Natural killer cell (primary cell): ENCODE data around the gene FKBP1A. TPM values are rescaled to one million over a fixed set of nuclear protein-coding genes. Genes with fewer than 3 reads are reported as not detected.
"Not testable (repeated sequence)": the region's sequence is repeated elsewhere in the genome, so short reads cannot be mapped to it uniquely, and the experiment has no call there.

Experiments used
- ATAC-seq, 3 donors: fragments of 150-1000 bp in 2 of 3; fragments of 200-7000 bp in 1 of 3; cut with Tn5 transposase; 1 replicate in 1 of 3; 2 replicates in 2 of 3; pipeline ENCODE4 v1.10.0; 2021; ENCODE audit warnings: mild to moderate bottlenecking in 2 of 3, moderate library complexity in 2 of 3
- DNase-seq, 2 donors: peaks; one replicate each; pipeline versions ENCODE4 v3.0.0 to v3.0.0-alpha.2; 2013 to 2021; ENCODE audit warnings: mixed read lengths in 1 of 2
- H3K27ac ChIP-seq: one replicate; pipeline ENCODE4 v1.5.1; 2013; ENCODE audit warnings: mild to moderate bottlenecking, low read length
- H3K27me3 ChIP-seq: one replicate; pipeline ENCODE4 v1.6.1; 2013; ENCODE audit warnings: low read length; ENCODE audit not compliant: control insufficient read depth, insufficient read depth
- H3K36me3 ChIP-seq: one replicate; pipeline ENCODE4 v1.6.1; 2013; ENCODE audit warnings: low read length; ENCODE audit not compliant: control insufficient read depth, insufficient read depth
- H3K4me1 ChIP-seq: one replicate; pipeline ENCODE4 v1.6.1; 2013; ENCODE audit warnings: low read length; ENCODE audit not compliant: control insufficient read depth, insufficient read depth
- H3K4me3 ChIP-seq: one replicate; pipeline ENCODE4 v1.5.1; 2013; ENCODE audit warnings: low read length
- H3K9me3 ChIP-seq: one replicate; pipeline ENCODE4 v1.6.1; 2013; ENCODE audit warnings: low read length; ENCODE audit not compliant: control insufficient read depth, insufficient read depth
- H3K27ac Mint-ChIP-seq, 2 donors: one replicate each; pipeline ENCODE4 v1.8.0; 2022; ENCODE audit warnings: mild to moderate bottlenecking in 2 of 2, mixed read lengths in 2 of 2, moderate library complexity in 1 of 2
- H3K27me3 Mint-ChIP-seq, 2 donors: one replicate each; pipeline ENCODE4 v1.8.0; 2022; ENCODE audit warnings: low read depth in 2 of 2, mixed read lengths in 2 of 2
- H3K36me3 Mint-ChIP-seq: one replicate; pipeline ENCODE4 v1.8.0; 2022; ENCODE audit warnings: mixed read lengths
- H3K4me1 Mint-ChIP-seq, 2 donors: one replicate each; pipeline ENCODE4 v1.8.0; 2022; ENCODE audit warnings: mixed read lengths in 2 of 2
- H3K4me3 Mint-ChIP-seq: one replicate; pipeline ENCODE4 v1.8.0; 2022; ENCODE audit warnings: mild to moderate bottlenecking, moderate library complexity, mixed read lengths
- H3K9me3 Mint-ChIP-seq, 2 donors: one replicate each; pipeline ENCODE4 v1.8.0; 2022; ENCODE audit warnings: mixed read lengths in 2 of 2
- WGBS: methylation state at CpG from one replicate; pipeline ENCODE4 v1.1.7; 2013; ENCODE audit warnings: missing lambda C conversion rate; ENCODE audit not compliant: insufficient coverage; 5-methylcytosine and 5-hydroxymethylcytosine counted together
- intact Hi-C: fragments of 100-400 bp; cut with micrococcal nuclease; formaldehyde crosslinking; loops from one replicate; pipeline ENCODE4 v1.14.2; 2022
- total RNA-seq, 4 donors: library from RNA; stranded (reverse); fragments of 120-200 nt in 1 of 4; gene quantifications; one replicate each; pipeline versions ENCODE4 v1.2.3 to v1.2.4, GENCODE V29; 2013 to 2022
- TF ChIP-seq, protein P1 (sequence below): fragments of 200-600 bp; IDR thresholded peaks from one replicate; pipeline ENCODE4 v1.8.0; 2022; ENCODE audit warnings: antibody characterized with exemption

FKBP1A gene
- total RNA-seq, 3 donors from 2014 or later (not counting 1 experiment from before 2014, with no cell fraction given): 74.6 to 76.4 (median 75.4) TPM

GRCh38 chr20:1346315-1346969 is 46.4 kb downstream of the FKBP1A start:
- Mint-ChIP-seq H3K4me3 (no peak overlapping the region), H3K27me3 (no peaks in the 10 kb centered on the region), H3K9me3 (no peaks in the 10 kb centered on the region), H3K4me1 (peaks cover 8 to 23% of the 10 kb centered on the region in 2 donors), H3K27ac (peak overlapping the region; percentile 6 to 26), H3K36me3 (peaks cover 11% of the 10 kb centered on the region)
- whole genome bisulfite sequencing: no CpG with 5 or more reads among the region's 2 CpGs
- no peaks in the 10 kb centered on the region for H3K27me3 ChIP-seq
- TF ChIP-seq, protein P1, sequence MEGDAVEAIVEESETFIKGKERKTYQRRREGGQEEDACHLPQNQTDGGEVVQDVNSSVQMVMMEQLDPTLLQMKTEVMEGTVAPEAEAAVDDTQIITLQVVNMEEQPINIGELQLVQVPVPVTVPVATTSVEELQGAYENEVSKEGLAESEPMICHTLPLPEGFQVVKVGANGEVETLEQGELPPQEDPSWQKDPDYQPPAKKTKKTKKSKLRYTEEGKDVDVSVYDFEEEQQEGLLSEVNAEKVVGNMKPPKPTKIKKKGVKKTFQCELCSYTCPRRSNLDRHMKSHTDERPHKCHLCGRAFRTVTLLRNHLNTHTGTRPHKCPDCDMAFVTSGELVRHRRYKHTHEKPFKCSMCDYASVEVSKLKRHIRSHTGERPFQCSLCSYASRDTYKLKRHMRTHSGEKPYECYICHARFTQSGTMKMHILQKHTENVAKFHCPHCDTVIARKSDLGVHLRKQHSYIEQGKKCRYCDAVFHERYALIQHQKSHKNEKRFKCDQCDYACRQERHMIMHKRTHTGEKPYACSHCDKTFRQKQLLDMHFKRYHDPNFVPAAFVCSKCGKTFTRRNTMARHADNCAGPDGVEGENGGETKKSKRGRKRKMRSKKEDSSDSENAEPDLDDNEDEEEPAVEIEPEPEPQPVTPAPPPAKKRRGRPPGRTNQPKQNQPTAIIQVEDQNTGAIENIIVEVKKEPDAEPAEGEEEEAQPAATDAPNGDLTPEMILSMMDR: no peak
- no peak overlapping the region for H3K4me3 ChIP-seq
- no peaks in the 10 kb centered on the region for H3K4me1 ChIP-seq
- intact Hi-C loops: no loop called here
- no peak overlapping the region for H3K27ac ChIP-seq
- no peaks in the 10 kb centered on the region for H3K9me3 ChIP-seq
- ATAC-seq: no peak
- DNase-seq: no peak
- H3K36me3 ChIP-seq: no peaks in the 10 kb centered on the region

GRCh38 chr20:1345756-1346093 is 47.1 kb downstream of the FKBP1A start:
- Mint-ChIP-seq H3K4me3 (no peak overlapping the region), H3K27me3 (no peaks in the 10 kb centered on the region), H3K36me3 (peaks cover 4% of the 10 kb centered on the region), H3K4me1 (peaks cover 8 to 23% of the 10 kb centered on the region in 2 donors), H3K27ac (no peak overlapping the region), H3K9me3 (no peaks in the 10 kb centered on the region)
- TF ChIP-seq, protein P1: no peak
- Histone ChIP-seq H3K4me3 (no peak overlapping the region), H3K27me3 (no peaks in the 10 kb centered on the region), H3K4me1 (no peaks in the 10 kb centered on the region), H3K9me3 (no peaks in the 10 kb centered on the region), H3K36me3 (no peaks in the 10 kb centered on the region), H3K27ac (no peak overlapping the region)
- DNase-seq: no peak
- intact Hi-C loops: no loop called here
- no peak for ATAC-seq
- WGBS: 94% methylated on average over 1 of the region's 1 CpG

- WGBS: 91% methylated on average over 4 of the region's 4 CpGs
- no peaks in the 10 kb centered on the region for H3K9me3 ChIP-seq
- no peak for ATAC-seq
- intact Hi-C loops: no loop called here
- no peak overlapping the region for H3K4me3 ChIP-seq
- Mint-ChIP-seq H3K27ac (no peak overlapping the region), H3K9me3 (no peaks in the 10 kb centered on the region), H3K27me3 (no peaks in the 10 kb centered on the region), H3K4me1 (peaks cover 8 to 23% of the 10 kb centered on the region in 2 donors), H3K36me3 (no peaks in the 10 kb centered on the region), H3K4me3 (no peak overlapping the region)
- H3K27ac ChIP-seq: no peak overlapping the region
- TF ChIP-seq, protein P1: no peak
- H3K27me3 ChIP-seq: no peaks in the 10 kb centered on the region
- H3K36me3 ChIP-seq: no peaks in the 10 kb centered on the region
- no peaks in the 10 kb centered on the region for H3K4me1 ChIP-seq
- peak in 1 of 2 donors; percentile 2 for DNase-seq
Observed at GRCh38 chr20:1345030-1345755, 47.7 kb downstream of the FKBP1A start.

GRCh38 chr20:1343446-1344124 is 49.3 kb downstream of the FKBP1A start:
- H3K4me1 Mint-ChIP-seq: peaks cover 8 to 23% of the 10 kb centered on the region in 2 donors
- H3K36me3 ChIP-seq, H3K4me1 ChIP-seq, H3K4me3 ChIP-seq, H3K27ac ChIP-seq, H3K9me3 ChIP-seq, H3K27ac Mint-ChIP-seq, intact Hi-C loops, H3K27me3 Mint-ChIP-seq, H3K36me3 Mint-ChIP-seq, ATAC-seq, H3K9me3 Mint-ChIP-seq, H3K27me3 ChIP-seq, DNase-seq, H3K4me3 Mint-ChIP-seq: not testable (repeated sequence)
- 97% methylated on average over 8 of the region's 8 CpGs for WGBS
